Common myeloid progenitor, CD34-positive (primary cell): ENCODE measurements around the gene GSS.

ENCODE experiments used
- CTCF ChIA-PET: fragments of 350-600 bp; sonication (Branson Sonifier 250); formaldehyde crosslinking; loops from one replicate; lab custom pipeline; 2021; ENCODE audit warnings: antibody characterized with exemption; lab: Charles Lee
- POLR2A ChIA-PET: fragments of 350-600 bp; sonication (Branson Sonifier 250); formaldehyde crosslinking; loops from one replicate; lab custom pipeline; 2021; ENCODE audit warnings: antibody characterized with exemption; lab: Charles Lee
- DNase-seq, 3 donors: peaks; one replicate each; pipeline versions ENCODE4 v3.0.0 to v3.0.0-alpha.2; 2013
- H3K27ac ChIP-seq, 2 experiments: 1 replicate in 1 of 2; 2 replicates in 1 of 2; pipeline ENCODE4 v1.7.0; 2013; ENCODE audit warnings: inconsistent platforms in 2 of 2, low read length in 2 of 2, mild to moderate bottlenecking in 2 of 2, low read depth in 1 of 2, moderate library complexity in 1 of 2; ENCODE audit not compliant: severe bottlenecking in 2 of 2, insufficient read depth in 1 of 2, poor library complexity in 1 of 2
- H3K27me3 ChIP-seq, 5 experiments: replicated peaks in 2 of 5; 1 replicate in 3 of 5; 2 replicates in 2 of 5; pipeline versions ENCODE4 v1.6.1 to v1.7.0; 2013; ENCODE audit warnings: low read length in 4 of 5, mild to moderate bottlenecking in 2 of 5, moderate library complexity in 2 of 5, inconsistent platforms in 1 of 5; ENCODE audit not compliant: insufficient read depth in 5 of 5, control insufficient read depth in 4 of 5
- H3K36me3 ChIP-seq, 4 experiments: 1 replicate in 2 of 4; 2 replicates in 2 of 4; pipeline versions ENCODE4 v1.6.1 to v1.7.0; 2013; ENCODE audit warnings: low read length in 3 of 4, control low read depth in 1 of 4, mild to moderate bottlenecking in 1 of 4; ENCODE audit not compliant: control insufficient read depth in 4 of 4, insufficient read depth in 4 of 4
- H3K4me1 ChIP-seq, 4 experiments: 1 replicate in 3 of 4; 2 replicates in 1 of 4; pipeline versions ENCODE4 v1.6.1 to v1.7.1; 2013; ENCODE audit warnings: low read length in 3 of 4, mild to moderate bottlenecking in 3 of 4, control low read depth in 1 of 4, inconsistent platforms in 1 of 4, moderate library complexity in 1 of 4; ENCODE audit not compliant: control insufficient read depth in 4 of 4, insufficient read depth in 4 of 4; ENCODE audit errors: control extremely low read depth in 1 of 4
- H3K4me3 ChIP-seq, 7 experiments: 1 replicate in 4 of 7; 2 replicates in 3 of 7; pipeline versions ENCODE4 v1.5.1 to v1.7.0; 2013; ENCODE audit warnings: mild to moderate bottlenecking in 7 of 7, low read length in 6 of 7, moderate library complexity in 6 of 7, inconsistent platforms in 2 of 7, low read depth in 2 of 7, control low read depth in 1 of 7; ENCODE audit not compliant: insufficient read depth in 4 of 7, control insufficient read depth in 1 of 7; ENCODE audit errors: extremely low read depth in 1 of 7
- H3K9me3 ChIP-seq, 5 experiments: 1 replicate in 4 of 5; 2 replicates in 1 of 5; pipeline versions ENCODE4 v1.6.1 to v1.7.1; 2013; ENCODE audit warnings: low read length in 4 of 5, mild to moderate bottlenecking in 2 of 5, inconsistent platforms in 1 of 5, low read depth in 1 of 5, moderate library complexity in 1 of 5; ENCODE audit not compliant: control insufficient read depth in 4 of 5, insufficient read depth in 2 of 5; ENCODE audit errors: control extremely low read depth in 1 of 5
- WGBS: methylation state at CpG from one replicate; pipeline ENCODE4 v1.1.5; 2013; ENCODE audit not compliant: insufficient coverage; 5-methylcytosine and 5-hydroxymethylcytosine counted together

Gene GSS

DNA sequence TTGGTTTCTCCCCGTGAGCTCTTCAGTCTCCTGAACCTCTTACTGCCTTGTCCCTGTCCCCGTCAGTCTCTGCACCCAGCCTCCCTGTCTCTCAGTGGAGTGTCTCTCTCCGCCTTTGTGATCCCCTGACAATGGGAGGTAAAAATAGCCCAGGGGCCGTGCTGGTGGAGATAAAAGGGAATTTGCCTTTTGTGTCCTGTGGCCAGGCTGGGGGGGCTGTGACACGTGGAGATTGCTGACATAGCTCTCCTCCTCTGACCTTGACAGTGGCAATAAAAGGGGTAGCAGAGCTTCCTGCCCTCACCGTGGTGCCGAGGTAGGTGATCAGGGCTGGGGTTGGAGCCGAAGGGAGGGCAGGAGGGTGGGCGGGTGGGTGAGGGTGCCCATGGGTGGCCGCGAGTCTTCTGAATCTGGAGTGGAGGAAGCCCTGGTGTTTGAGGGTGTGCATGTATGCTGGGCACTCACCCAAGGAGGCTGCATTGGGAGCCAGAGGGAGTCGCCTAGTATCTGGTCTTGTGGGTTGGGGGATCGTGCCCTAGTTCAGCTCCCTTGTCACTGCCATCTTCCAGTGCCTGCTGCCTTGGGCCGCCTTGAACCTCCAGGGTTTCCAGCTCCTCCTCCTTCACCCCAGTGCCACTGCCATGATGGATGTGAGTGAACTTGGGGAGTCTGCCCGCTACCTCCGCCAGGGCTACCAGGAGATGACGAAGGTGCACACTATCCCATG lies 21.9 kb upstream of the GSS start:
- no peak for DNase-seq
- H3K36me3 ChIP-seq: no peaks in the 10 kb centered on the region
- peaks cover 0 to 6% (median 0%) of the 10 kb centered on the region in 5 experiments for H3K27me3 ChIP-seq
- H3K27ac ChIP-seq: no peak overlapping the region
- POLR2A ChIA-PET: interaction anchor here (0.6 kb wide), 1 partner anchor 11 kb away, joined by 3 read pairs; no protein-coding TSS in a partner anchor
- CTCF ChIA-PET: interaction anchor here (0.9 to 1.1 kb wide), 2 partner anchors 11 to 24 kb away, joined by 3 to 4 read pairs; no protein-coding TSS in a partner anchor
- no peaks in the 10 kb centered on the region for H3K4me1 ChIP-seq
- 84% methylated on average over 10 of the region's 17 CpGs for WGBS
- H3K4me3 ChIP-seq: no peak overlapping the region
- H3K9me3 ChIP-seq: no peaks in the 10 kb centered on the region

DNA sequence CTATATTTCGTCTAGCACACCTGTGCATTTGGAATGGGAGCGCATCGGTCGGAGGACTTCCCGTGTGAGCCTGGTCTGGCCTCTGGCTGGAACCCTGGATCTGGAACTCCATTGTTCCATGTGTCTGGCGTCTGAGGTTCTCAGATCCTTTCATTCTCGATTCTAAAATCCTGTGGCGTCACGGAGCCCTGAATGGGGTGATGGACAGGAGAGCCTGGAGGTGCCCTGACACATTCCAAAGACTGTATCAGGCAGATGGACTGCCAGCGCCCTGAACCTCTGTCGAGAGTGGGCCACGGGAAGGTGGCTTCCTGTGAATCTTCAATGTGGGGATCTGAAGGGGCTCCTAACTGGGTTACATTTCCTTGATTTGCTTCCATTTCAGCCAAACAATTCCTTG lies 20.7 kb upstream of the GSS start:
- no peaks in the 10 kb centered on the region for H3K9me3 ChIP-seq
- ChIA-PET POLR2A (no interaction called here), CTCF (no interaction called here)
- no peak overlapping the region for H3K4me3 ChIP-seq
- WGBS: 98% methylated on average over 10 of the region's 12 CpGs
- no peak overlapping the region for H3K27ac ChIP-seq
- H3K4me1 ChIP-seq: no peaks in the 10 kb centered on the region
- H3K27me3 ChIP-seq: peaks cover 0 to 4% (median 0%) of the 10 kb centered on the region in 5 experiments
- DNase-seq: no peak
- H3K36me3 ChIP-seq: no peaks in the 10 kb centered on the region

DNA sequence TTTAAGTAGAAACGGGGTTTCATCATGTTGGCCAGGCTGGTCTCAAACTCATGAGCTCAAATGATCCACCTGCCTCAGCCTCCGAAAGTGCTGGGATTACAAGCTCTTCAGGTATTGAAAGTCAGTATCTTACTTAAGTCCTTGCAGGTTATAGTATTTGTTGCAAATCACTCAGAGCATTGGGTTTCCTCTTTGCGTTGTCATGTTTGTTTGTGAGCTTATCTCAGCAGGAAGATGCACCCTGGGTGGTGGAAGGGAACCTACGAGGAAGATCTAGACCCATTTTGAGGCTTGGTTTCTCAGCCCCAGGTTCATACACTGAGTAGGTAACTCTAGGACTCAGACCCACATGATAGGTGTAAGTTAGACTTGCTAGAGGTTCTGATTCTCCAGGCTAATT lies 18.6 kb upstream of the GSS start:
- H3K9me3 ChIP-seq: no peaks in the 10 kb centered on the region
- H3K27ac ChIP-seq: no peak overlapping the region
- no peaks in the 10 kb centered on the region for H3K36me3 ChIP-seq
- H3K4me3 ChIP-seq: no peak overlapping the region
- H3K4me1 ChIP-seq: no peaks in the 10 kb centered on the region
- no peak for DNase-seq
- ChIA-PET POLR2A (no interaction called here), CTCF (interaction anchor here (2.1 kb wide), 1 partner anchor 138 kb away, joined by 4 read pairs; no protein-coding TSS in a partner anchor)
- WGBS: 85% methylated on average over 3 of the region's 4 CpGs
- H3K27me3 ChIP-seq: peaks cover 0 to 4% (median 0%) of the 10 kb centered on the region in 5 experiments

DNA sequence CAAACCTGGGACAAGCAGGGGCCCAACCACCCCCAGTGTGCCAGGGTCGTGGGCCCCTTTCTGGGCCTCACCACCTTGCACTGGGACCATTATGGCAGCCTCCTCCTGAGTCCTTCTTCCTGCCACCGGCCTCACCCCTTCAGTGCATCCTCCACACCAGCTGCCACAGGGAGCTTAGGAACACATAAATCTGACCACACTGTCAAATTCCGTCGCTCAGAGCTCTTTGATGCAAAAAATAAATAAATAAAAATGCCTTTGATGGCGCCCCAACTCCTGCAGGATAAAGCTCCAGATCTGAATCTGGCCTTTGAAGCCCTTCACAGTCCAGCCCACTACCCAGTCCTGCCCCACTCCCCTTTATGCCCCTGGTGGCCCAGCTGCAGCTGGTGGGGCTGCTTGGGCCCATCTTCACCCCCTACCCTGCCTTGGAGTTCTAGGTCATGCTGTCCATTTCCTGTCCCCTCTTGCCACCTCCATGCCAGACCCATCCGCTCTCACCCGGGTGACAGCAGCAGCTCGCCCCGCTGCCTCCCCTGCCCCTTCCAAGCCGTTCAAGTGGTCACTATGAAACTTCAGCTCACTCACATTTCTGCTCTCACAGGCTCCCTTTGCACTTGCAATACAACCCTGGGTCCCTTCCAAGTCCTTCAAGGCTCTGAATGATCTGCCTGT lies 16.1 kb upstream of the GSS start:
- CTCF ChIA-PET: interaction anchor here (1.0 to 1.5 kb wide), 4 partner anchors 16 to 137 kb away, joined by 3 to 5 read pairs (median 4); partner anchors contain the start of genes GSS and MYH7B
- no peak overlapping the region for H3K4me3 ChIP-seq
- POLR2A ChIA-PET: no interaction called here
- no peak overlapping the region for H3K27ac ChIP-seq
- no peak for DNase-seq
- 90% methylated on average over 6 of the region's 10 CpGs for WGBS
- H3K4me1 ChIP-seq: no peaks in the 10 kb centered on the region
- peaks cover 0 to 2% (median 0%) of the 10 kb centered on the region in 5 experiments for H3K27me3 ChIP-seq
- H3K9me3 ChIP-seq: no peaks in the 10 kb centered on the region
- H3K36me3 ChIP-seq: no peaks in the 10 kb centered on the region

DNA sequence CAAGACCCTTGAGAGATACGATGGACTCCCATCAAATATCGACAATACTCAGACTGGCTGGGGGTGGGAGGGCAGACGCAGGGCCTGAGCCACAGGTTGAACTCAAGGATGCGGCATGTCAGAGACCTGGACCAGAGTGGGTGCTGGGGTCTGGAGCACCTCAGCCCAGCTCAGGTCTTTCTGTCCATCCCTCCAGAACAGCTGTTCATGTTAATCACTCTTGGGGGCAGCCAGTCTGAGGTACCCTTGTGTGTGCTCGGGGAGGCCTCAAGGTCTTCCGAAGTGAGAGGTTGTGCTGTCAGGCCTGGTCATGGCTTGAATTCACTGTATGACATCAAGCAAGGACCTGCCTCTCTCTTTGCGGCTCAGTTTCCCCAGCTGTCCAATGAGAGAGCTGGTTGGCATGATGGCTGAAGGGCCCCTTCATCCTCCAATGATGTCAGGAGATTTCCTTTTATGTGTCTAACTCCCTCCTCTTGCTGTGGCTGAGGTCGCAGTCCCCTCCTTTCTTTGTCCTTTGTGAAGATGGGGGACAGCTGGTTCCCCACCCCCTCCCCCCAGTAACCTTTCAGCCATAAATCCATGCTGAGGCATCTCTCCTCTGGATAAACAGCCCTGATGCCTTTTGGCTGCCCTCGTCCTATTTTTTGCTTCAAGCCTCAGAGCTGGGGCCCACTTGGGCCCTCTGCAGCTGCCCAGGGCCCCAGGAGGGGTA lies 15.4 kb upstream of the GSS start:
- Histone ChIP-seq H3K9me3 (no peaks in the 10 kb centered on the region), H3K27me3 (peaks cover 0 to 2% (median 0%) of the 10 kb centered on the region in 5 experiments), H3K4me1 (no peaks in the 10 kb centered on the region), H3K36me3 (no peaks in the 10 kb centered on the region), H3K4me3 (no peak overlapping the region), H3K27ac (no peak overlapping the region)
- DNase-seq: no peak
- POLR2A ChIA-PET: no interaction called here
- CTCF ChIA-PET: interaction anchor here (1.0 to 1.5 kb wide), 4 partner anchors 13 to 102 kb away, joined by 3 to 5 read pairs (median 4); partner anchors contain the start of genes GSS and MYH7B
- WGBS: 100% methylated on average over 9 of the region's 9 CpGs

DNA sequence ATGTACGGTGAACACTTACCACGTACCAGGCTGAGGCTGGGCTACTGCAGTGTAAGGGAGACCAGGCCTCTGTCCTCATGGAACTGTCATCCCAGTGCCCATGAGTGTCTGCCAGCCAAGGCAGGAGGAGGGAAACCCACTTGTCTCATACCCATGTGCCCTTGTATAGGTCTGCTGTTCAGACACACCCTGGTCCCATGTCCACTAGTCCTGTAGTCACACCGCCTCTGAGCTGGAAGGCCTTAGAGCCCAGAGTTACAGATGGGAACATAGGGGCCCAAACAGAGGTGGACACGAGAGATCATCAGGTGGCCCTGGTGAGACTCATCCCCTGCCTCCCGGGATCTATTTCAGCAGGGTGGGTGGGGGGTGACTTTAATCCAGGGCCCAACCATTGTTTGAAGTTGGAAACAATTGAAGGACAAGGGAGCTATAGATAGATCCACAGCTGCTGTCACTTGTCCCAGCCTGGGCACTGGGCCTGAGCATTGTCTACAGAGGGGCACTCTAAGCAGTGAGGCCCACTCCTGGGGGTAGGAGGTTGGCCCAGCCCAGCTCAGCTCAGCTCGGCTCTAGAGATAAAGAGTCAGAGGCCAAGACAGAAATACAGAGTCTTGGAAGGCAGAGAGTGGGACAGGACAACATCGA lies 14.7 kb upstream of the GSS start:
- Histone ChIP-seq H3K4me3 (no peak overlapping the region), H3K27me3 (peaks cover 0 to 2% (median 0%) of the 10 kb centered on the region in 5 experiments), H3K27ac (no peak overlapping the region), H3K4me1 (no peaks in the 10 kb centered on the region), H3K36me3 (no peaks in the 10 kb centered on the region), H3K9me3 (no peaks in the 10 kb centered on the region)
- ChIA-PET POLR2A (no interaction called here), CTCF (interaction anchor here (0.6 to 1.5 kb wide), 4 partner anchors 12 to 135 kb away, joined by 3 to 5 read pairs (median 4); partner anchors contain the start of genes GSS and MYH7B)
- WGBS: 95% methylated on average over 6 of the region's 7 CpGs
- DNase-seq: no peak
